K562 (cell line): ENCODE data around the gene SLC10A3. TPM values are rescaled to one million over a fixed set of nuclear protein-coding genes. Genes with fewer than 3 reads are reported as not detected.

Source experiments
- ATF7 ChIP-seq: fragments of 450-650 bp; IDR thresholded peaks from 2 replicates; pipeline ENCODE4 v1.7.1; 2014; ENCODE audit warnings: mild to moderate bottlenecking, moderate library complexity
- E2F1 ChIP-seq: sonication (generic); formaldehyde crosslinking; IDR thresholded peaks from 2 replicates; pipeline ENCODE4 v1.8.1; 2023; ENCODE audit warnings: mild to moderate bottlenecking, missing genetic modification reagents, moderate library complexity
- ELF4 ChIP-seq: fragments of 450-650 bp; formaldehyde crosslinking; IDR thresholded peaks from 2 replicates; pipeline ENCODE4 v1.4.0; 2022; ENCODE audit warnings: missing genetic modification characterization
- ILF3 ChIP-seq: fragments of 450-650 bp; IDR thresholded peaks from 2 replicates; pipeline ENCODE4 v1.6.1; 2018; ENCODE audit warnings: antibody characterized with exemption, mild to moderate bottlenecking, moderate library complexity, borderline replicate concordance
- MGA ChIP-seq: fragments of 450-650 bp; IDR thresholded peaks from 2 replicates; pipeline ENCODE4 v1.6.1; 2016; ENCODE audit warnings: mild to moderate bottlenecking, moderate library complexity
- OTX1 ChIP-seq: fragments of 450-650 bp; formaldehyde crosslinking; IDR thresholded peaks from 2 replicates; pipeline ENCODE4 v1.4.0; 2022; ENCODE audit warnings: mild to moderate bottlenecking
- ZNF395 ChIP-seq: fragments of 200-800 bp; sonication (Bioruptor generic); IDR thresholded peaks from 2 replicates; pipeline ENCODE4 v1.6.1; 2017; ENCODE audit warnings: missing genetic modification characterization, missing compliant biosample characterization
- ZNF639 ChIP-seq, 2 experiments: fragments of 200-800 bp in 1 of 2; sonication (Bioruptor generic) in 1 of 2; sonication (generic) in 1 of 2; formaldehyde crosslinking in 1 of 2; IDR thresholded peaks in 1 of 2; conservative IDR thresholded peaks in 1 of 2; 2 replicates each; pipeline versions ENCODE4 v1.5.0 to v1.6.1; 2016 to 2020; ENCODE audit warnings: missing compliant biosample characterization in 1 of 2, missing genetic modification characterization in 1 of 2, missing genetic modification reagents in 1 of 2
- polyA plus RNA-seq, 8 experiments: library from polyadenylated mRNA; depleted of rRNA in 4 of 8; stranded (reverse) in 5 of 8; unstranded in 3 of 8; fragments of >200 nt; fragmentation: Nextera tagmentation in 2 of 8; fragmentation: Illumina TruSeq in 1 of 8; extraction: Ambion mirVana in 2 of 8; extraction: Trizol in 1 of 8; gene quantifications; 2 replicates each; pipeline versions ENCODE4 v1.2.1 to v1.2.3, GENCODE V29; 2011 to 2014; ENCODE audit warnings: inconsistent platforms in 1 of 8, missing spikeins in 1 of 8
- total RNA-seq, 7 experiments: library from RNA; depleted of rRNA in 6 of 7; stranded (reverse); fragments of >200 nt in 6 of 7; fragmentation: Illumina TruSeq in 2 of 7; extraction: Trizol in 2 of 7; gene quantifications; 2 replicates each; pipeline versions ENCODE4 v1.2.1 to v1.2.3, GENCODE V29; 2011 to 2021; ENCODE audit warnings: low replicate concordance in 1 of 7

Gene SLC10A3
- total and polyA plus RNA-seq, 9 of the 15 experiments (the other 6 are each of a cell fraction or from before 2014, with no cell fraction given) = 5.2 to 30.6 (median 16.7) TPM

GRCh38 chrX:154486396-154487207 lies 3.8 kb downstream of the SLC10A3 start, which contains the start of gene UBL4A (continued):
- TF ChIP-seq MGA (no peak), ZNF395 (CRISPR knock-in tag) (peak; percentile 81; the same call in 1 of the 2 replicates), ZNF639 (CRISPR knock-in tag; conservative IDR thresholded peaks at IDR 0.05 in 1 of 2, IDR thresholded peaks at IDR 0.05 in 1 of 2) (peak in 1 of 2 experiments; percentile 79; a peak in 2 of 4 replicates), ATF7 (0 out of 2 replicates have a peak, but pooled peaks have one; percentile 16), OTX1 (0 out of 2 replicates have a peak, but pooled peaks have one; percentile 47), E2F1 (CRISPR knock-in tag) (no peak), ILF3 (0 out of 2 replicates have a peak, but pooled peaks have one; percentile 39), ELF4 (CRISPR knock-in tag) (0 out of 2 replicates have a peak, but pooled peaks have one; percentile 41)
